Measurements from ENCODE around the gene CAPN5. TPM values are rescaled to one million over a fixed set of nuclear protein-coding genes. Genes with fewer than 3 reads are reported as not detected.

Gene CAPN5
- polyA plus RNA-seq, 4 donors, result 43.8 to 61.1 (median 54.7) TPM

DNA sequence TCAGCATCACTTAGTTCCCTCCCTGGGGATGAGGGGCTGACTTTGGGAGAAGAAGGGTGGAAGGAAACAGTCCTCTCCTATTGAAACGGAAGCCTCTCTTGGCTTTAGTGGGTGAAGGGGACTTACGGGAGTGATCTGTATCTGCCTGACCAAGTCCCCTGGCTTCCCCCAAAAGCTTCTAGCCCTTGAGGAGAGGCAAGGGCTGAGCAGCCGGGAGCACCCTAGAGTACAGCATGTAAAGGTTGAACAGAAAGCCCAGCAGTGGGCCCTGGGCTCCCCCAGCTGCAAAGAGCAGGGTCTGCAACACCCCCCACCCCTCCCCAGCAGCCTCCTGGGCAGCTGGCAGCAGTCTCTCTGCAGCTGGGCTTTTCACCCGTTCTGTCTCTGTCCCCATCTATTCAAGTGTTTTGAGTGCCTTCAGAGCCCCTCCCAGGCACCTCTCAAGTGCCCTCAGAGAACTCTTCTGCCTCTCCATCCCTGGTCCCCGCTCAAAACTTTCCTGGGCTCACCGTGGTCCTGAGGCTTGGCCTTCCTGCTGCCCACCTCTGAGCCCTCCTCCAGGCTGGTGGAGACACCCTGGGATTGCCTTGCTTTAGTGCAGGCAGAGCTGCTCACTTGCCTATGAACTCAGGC is 2.7 kb downstream of the CAPN5 start:
- Histone ChIP-seq H3K27ac (ENCODE audit: low read depth in 1 of 3, low read length in 2 of 3) (peak overlapping the region in 1 of 3 donors; percentile 13), H3K4me1 (ENCODE audit: control insufficient read depth in 3 of 3, insufficient read depth in 2 of 3, low read depth in 1 of 3, low read length in 2 of 3) (peaks cover 20 to 73% (median 27%) of the 10 kb centered on the region in 3 donors)

DNA sequence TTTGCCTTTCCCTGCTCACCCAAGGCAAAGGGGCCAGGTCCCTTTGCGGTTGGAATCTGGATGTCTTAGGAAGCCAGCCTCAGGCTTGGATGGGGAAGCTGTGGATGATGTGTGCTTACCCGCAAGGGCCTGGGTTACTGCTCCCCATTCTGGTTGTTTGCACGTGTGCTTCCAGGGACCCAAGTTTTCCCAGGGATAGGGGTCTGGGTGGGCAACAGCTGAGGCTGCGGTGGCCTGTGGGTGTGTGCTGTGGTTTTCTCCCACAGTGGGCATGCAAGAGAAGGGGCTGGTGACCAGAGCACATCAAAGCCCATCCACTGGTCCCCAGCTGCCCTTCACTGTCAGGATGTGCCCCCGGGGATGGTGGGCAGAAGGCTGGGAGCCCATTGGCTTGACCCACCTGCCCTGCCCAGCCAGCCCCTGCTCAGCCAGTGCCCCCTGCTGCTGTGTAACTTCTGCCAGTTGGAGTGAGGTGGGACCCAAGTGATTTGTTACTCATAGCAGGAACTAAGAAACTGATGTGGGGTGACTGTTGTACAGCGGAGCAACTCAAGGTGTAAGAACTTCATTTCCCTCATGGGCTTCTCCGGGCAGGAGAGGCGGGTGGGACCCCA is 3.3 kb downstream of the CAPN5 start:
- no peaks in the 10 kb centered on the region for H3K9me3 ChIP-seq (ENCODE audit: control insufficient read depth in 2 of 2, insufficient read depth in 1 of 2, low read depth in 1 of 2, low read length in 1 of 2)
- FAIRE-seq (no peak), DNase-seq (no peak)
- H3K4me3 ChIP-seq (ENCODE audit: low read depth in 1 of 3, low read length in 3 of 3), result peak overlapping the region in 1 of 3 donors; percentile 31
- peak overlapping the region in 1 of 3 donors; percentile 59 for H3K27ac ChIP-seq (ENCODE audit: low read depth in 1 of 3, low read length in 2 of 3)
- WGBS, 3 donors, result 72 to 85% (median 85%) methylated on average over 8 of the region's 8 CpGs
- H3K4me1 ChIP-seq (ENCODE audit: control insufficient read depth in 3 of 3, insufficient read depth in 2 of 3, low read depth in 1 of 3, low read length in 2 of 3), result peaks cover 22 to 73% (median 33%) of the 10 kb centered on the region in 3 donors
- H3K36me3 ChIP-seq (ENCODE audit: control insufficient read depth in 3 of 3, insufficient read depth in 2 of 3, low read depth in 1 of 3, low read length in 3 of 3), result peaks cover 0 to 43% (median 0%) of the 10 kb centered on the region in 3 donors
- no peaks in the 10 kb centered on the region for H3K27me3 ChIP-seq (ENCODE audit: control insufficient read depth in 3 of 3, insufficient read depth in 3 of 3, low read length in 3 of 3)

More for the DNA sequence above, 2.7 kb downstream of the CAPN5 start:
- peak overlapping the region in 1 of 3 donors; percentile 31 for H3K4me3 ChIP-seq (ENCODE audit: low read depth in 1 of 3, low read length in 3 of 3)
- H3K9me3 ChIP-seq (ENCODE audit: control insufficient read depth in 2 of 2, insufficient read depth in 1 of 2, low read depth in 1 of 2, low read length in 1 of 2), result no peaks in the 10 kb centered on the region
- DNase-seq (no peak), FAIRE-seq (no peak)
- peaks cover 0 to 37% (median 0%) of the 10 kb centered on the region in 3 donors for H3K36me3 ChIP-seq (ENCODE audit: control insufficient read depth in 3 of 3, insufficient read depth in 2 of 3, low read depth in 1 of 3, low read length in 3 of 3)
- H3K27me3 ChIP-seq (ENCODE audit: control insufficient read depth in 3 of 3, insufficient read depth in 3 of 3, low read length in 3 of 3), result no peaks in the 10 kb centered on the region
- 50 to 69% (median 60%) methylated on average over 6 of the region's 6 CpGs for WGBS, 3 donors

DNA sequence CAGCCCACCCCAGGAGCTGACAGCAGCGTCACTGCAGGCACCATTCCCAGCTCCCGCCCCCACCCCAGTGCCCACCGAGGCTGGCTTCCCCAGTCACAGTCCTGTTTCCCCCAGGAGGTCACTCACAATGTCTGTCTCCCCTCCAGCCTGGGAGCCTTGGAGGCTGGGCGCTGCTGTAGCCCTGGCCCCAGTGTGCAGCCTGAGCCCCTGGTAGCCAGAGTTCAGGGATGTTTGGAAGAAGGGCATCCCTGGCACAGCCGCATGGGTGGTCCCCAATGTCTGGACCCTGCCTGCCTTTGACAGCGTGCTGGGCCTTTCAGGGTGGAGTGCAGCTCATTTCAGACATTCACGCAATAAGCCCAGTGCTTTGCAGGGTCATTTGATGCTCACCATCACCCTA is 4.3 kb downstream of the CAPN5 start:
- peak overlapping the region in 1 of 3 donors; percentile 92 for H3K27ac ChIP-seq (ENCODE audit: low read depth in 1 of 3, low read length in 2 of 3)
- no peak overlapping the region for H3K4me3 ChIP-seq (ENCODE audit: low read depth in 1 of 3, low read length in 3 of 3)
- peaks cover 0 to 46% (median 0%) of the 10 kb centered on the region in 3 donors for H3K36me3 ChIP-seq (ENCODE audit: control insufficient read depth in 3 of 3, insufficient read depth in 2 of 3, low read depth in 1 of 3, low read length in 3 of 3)
- no peaks in the 10 kb centered on the region for H3K9me3 ChIP-seq (ENCODE audit: control insufficient read depth in 2 of 2, insufficient read depth in 1 of 2, low read depth in 1 of 2, low read length in 1 of 2)
- no peaks in the 10 kb centered on the region for H3K27me3 ChIP-seq (ENCODE audit: control insufficient read depth in 3 of 3, insufficient read depth in 3 of 3, low read length in 3 of 3)
- WGBS, 3 donors, result 75 to 82% (median 81%) methylated on average over 7 of the region's 7 CpGs
- FAIRE-seq (no peak), DNase-seq (no peak)
- H3K4me1 ChIP-seq (ENCODE audit: control insufficient read depth in 3 of 3, insufficient read depth in 2 of 3, low read depth in 1 of 3, low read length in 2 of 3), result peaks cover 17 to 69% (median 32%) of the 10 kb centered on the region in 3 donors

DNA sequence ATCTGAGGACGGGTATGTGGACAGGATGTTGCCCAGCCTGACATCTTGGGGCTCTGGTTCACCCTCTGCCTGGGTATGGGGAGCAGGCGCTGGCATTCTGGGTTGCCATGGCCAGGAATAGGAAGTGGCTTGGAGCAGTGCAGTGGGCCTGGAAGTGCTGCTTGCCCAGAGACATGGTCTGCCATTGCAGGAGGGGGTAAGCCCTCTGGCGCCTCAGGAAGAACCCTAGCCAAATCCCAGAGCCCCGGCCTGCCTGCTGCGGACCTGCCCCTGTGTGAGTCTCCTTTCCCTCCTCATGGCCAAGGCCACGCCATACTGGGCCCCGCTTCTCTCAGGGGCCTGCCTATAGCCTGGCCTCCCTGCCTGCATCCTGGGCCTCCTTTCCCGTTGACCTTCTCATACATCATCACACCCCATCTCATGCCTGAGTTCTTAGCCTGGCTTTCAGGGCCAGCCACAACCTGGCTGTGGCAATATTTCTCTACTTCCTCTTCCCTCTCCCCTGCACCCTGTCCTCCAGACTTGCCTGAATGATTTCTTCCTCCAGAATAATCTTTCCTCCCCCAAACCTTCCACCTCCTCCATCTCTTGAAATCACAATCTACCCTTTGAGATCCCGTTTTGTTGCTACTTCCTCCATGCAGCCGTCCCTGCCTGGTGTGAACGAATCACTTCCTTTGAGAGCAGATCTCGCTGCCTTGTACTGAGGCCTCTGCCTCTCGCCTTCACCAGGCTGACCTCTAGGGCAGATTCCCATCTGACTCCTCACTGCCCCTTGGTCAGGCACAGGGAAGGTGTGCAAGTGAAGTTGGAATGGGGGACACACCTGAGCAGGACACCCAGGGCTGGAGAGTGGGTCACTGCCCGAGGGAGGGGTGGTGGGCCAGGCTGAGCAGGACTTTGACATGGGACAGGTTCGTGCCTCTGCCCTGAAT is 5.2 kb downstream of the CAPN5 start:
- DNase-seq, result peak; percentile 38 to 57

DNA sequence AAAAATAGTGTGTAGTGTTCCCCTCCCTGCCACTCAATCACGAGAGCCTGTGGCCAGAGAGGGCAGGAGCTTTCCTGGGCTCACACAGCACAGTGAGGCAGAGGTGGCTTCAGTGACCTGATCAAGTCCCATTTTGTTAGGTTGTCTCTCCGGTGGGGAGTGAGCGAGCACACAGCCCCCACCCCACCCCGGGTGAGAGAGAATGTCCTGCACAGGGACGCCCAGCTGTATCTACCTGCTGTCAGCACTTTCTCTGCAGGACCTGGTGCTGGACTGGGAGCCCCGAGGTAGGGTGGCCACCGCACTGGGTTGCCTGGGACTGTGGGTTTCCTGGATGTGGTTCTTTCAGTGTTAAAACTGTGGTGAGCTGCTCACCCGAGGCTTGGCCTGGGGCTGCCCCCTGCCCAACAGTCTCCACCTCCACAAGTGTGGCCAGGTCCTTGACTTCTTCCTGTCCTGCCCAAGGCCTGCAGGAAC is 6.1 kb downstream of the CAPN5 start:
- H3K4me1 ChIP-seq (ENCODE audit: control insufficient read depth in 3 of 3, insufficient read depth in 2 of 3, low read depth in 1 of 3, low read length in 2 of 3), result peaks cover 20 to 67% (median 32%) of the 10 kb centered on the region in 3 donors
- FAIRE-seq (no peak), DNase-seq (no peak)
- H3K9me3 ChIP-seq (ENCODE audit: control insufficient read depth in 2 of 2, insufficient read depth in 1 of 2, low read depth in 1 of 2, low read length in 1 of 2), result no peaks in the 10 kb centered on the region
- H3K27me3 ChIP-seq (ENCODE audit: control insufficient read depth in 3 of 3, insufficient read depth in 3 of 3, low read length in 3 of 3), result no peaks in the 10 kb centered on the region
- peaks cover 0 to 46% (median 0%) of the 10 kb centered on the region in 3 donors for H3K36me3 ChIP-seq (ENCODE audit: control insufficient read depth in 3 of 3, insufficient read depth in 2 of 3, low read depth in 1 of 3, low read length in 3 of 3)
- peak overlapping the region in 1 of 3 donors; percentile 4 for H3K4me3 ChIP-seq (ENCODE audit: low read depth in 1 of 3, low read length in 3 of 3)
- 29 to 41% (median 40%) methylated on average over 8 of the region's 8 CpGs for WGBS, 3 donors
- peak overlapping the region; percentile 81 to 92 (median 92) for H3K27ac ChIP-seq (ENCODE audit: low read depth in 1 of 3, low read length in 2 of 3)

More for the DNA sequence above, 5.2 kb downstream of the CAPN5 start:
- Histone ChIP-seq H3K27ac (ENCODE audit: low read depth in 1 of 3, low read length in 2 of 3) (peak overlapping the region; percentile 81 to 92 (median 92)), H3K27me3 (ENCODE audit: control insufficient read depth in 3 of 3, insufficient read depth in 3 of 3, low read length in 3 of 3) (no peaks in the 10 kb centered on the region), H3K4me3 (ENCODE audit: low read depth in 1 of 3, low read length in 3 of 3) (no peak overlapping the region), H3K9me3 (ENCODE audit: control insufficient read depth in 2 of 2, insufficient read depth in 1 of 2, low read depth in 1 of 2, low read length in 1 of 2) (no peaks in the 10 kb centered on the region), H3K4me1 (ENCODE audit: control insufficient read depth in 3 of 3, insufficient read depth in 2 of 3, low read depth in 1 of 3, low read length in 2 of 3) (peaks cover 20 to 71% (median 32%) of the 10 kb centered on the region in 3 donors), H3K36me3 (ENCODE audit: control insufficient read depth in 3 of 3, insufficient read depth in 2 of 3, low read depth in 1 of 3, low read length in 3 of 3) (peaks cover 0 to 46% (median 0%) of the 10 kb centered on the region in 3 donors)
- FAIRE-seq, result no peak
- WGBS, 3 donors, result 42 to 60% (median 58%) methylated on average over 14 to 15 of the region's 15 CpGs

DNA sequence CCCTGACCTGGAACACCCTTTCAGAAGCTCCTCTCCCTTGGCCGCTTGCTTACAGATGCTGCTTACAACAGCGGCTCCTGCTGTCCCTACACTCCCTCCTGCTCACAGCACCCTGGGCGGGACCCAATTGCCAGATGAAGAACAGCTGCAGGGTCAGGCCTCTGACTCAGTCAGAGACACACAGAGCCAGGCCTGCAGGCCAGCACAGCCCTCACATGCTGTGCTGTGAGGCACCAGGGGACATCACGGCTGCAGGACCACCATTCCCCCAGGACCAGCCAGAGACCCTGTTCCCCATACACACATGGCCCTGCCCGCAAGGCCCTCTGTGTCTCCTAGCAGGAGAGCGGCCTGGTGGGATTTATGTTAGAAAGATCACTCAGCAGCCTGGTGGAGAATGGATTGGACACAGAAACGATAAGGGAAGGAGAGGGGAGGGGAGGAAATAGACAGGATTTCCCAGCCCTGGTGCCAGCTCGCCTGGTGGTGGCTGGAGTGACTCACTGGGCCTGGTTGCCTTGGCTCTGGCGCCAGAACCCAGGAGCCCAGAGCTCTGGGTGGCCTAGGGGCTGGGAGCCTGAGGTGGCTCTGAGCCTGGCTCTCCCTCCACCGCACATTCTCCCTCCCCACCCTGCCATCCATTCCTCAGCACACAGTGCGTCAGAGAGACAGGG is 6.7 kb downstream of the CAPN5 start:
- H3K9me3 ChIP-seq (ENCODE audit: control insufficient read depth in 2 of 2, insufficient read depth in 1 of 2, low read depth in 1 of 2, low read length in 1 of 2), result no peaks in the 10 kb centered on the region
- H3K4me3 ChIP-seq (ENCODE audit: low read depth in 1 of 3, low read length in 3 of 3), result no peak overlapping the region
- FAIRE-seq (no peak), DNase-seq (peak; percentile 79 to 91)
- peaks cover 20 to 62% (median 32%) of the 10 kb centered on the region in 3 donors for H3K4me1 ChIP-seq (ENCODE audit: control insufficient read depth in 3 of 3, insufficient read depth in 2 of 3, low read depth in 1 of 3, low read length in 2 of 3)
- peaks cover 0 to 46% (median 0%) of the 10 kb centered on the region in 3 donors for H3K36me3 ChIP-seq (ENCODE audit: control insufficient read depth in 3 of 3, insufficient read depth in 2 of 3, low read depth in 1 of 3, low read length in 3 of 3)
- no peaks in the 10 kb centered on the region for H3K27me3 ChIP-seq (ENCODE audit: control insufficient read depth in 3 of 3, insufficient read depth in 3 of 3, low read length in 3 of 3)
- 19 to 39% (median 35%) methylated on average over 11 of the region's 11 CpGs for WGBS, 3 donors
- H3K27ac ChIP-seq (ENCODE audit: low read depth in 1 of 3, low read length in 2 of 3), result peak overlapping the region; percentile 81 to 92 (median 92)

DNA sequence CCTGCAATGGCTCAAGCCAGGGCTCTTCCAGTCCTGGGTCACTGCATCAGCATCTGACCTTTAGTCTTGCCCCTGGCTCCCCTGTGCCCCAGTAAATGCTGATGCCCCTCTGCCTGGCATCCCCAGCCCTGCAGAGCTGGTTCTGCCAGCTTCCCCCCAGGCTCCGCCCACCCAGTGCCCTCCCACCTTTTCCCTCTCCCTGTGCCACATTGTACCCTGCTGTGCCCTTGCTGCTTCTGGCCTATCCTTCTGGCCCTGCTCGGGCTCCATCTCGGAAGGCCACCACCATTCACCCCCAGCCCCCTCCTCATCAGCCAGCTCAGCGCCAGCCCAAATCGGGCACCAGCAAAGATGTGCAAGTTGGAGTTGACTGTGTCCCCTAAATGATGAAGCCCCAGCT is 7.4 kb downstream of the CAPN5 start:
- peak in 1 of 2 donors; percentile 57 for DNase-seq

More for the DNA sequence above, 7.4 kb downstream of the CAPN5 start:
- Histone ChIP-seq H3K9me3 (ENCODE audit: control insufficient read depth in 2 of 2, insufficient read depth in 1 of 2, low read depth in 1 of 2, low read length in 1 of 2) (no peaks in the 10 kb centered on the region), H3K27me3 (ENCODE audit: control insufficient read depth in 3 of 3, insufficient read depth in 3 of 3, low read length in 3 of 3) (no peaks in the 10 kb centered on the region), H3K4me1 (ENCODE audit: control insufficient read depth in 3 of 3, insufficient read depth in 2 of 3, low read depth in 1 of 3, low read length in 2 of 3) (peaks cover 20 to 57% (median 32%) of the 10 kb centered on the region in 3 donors), H3K4me3 (ENCODE audit: low read depth in 1 of 3, low read length in 3 of 3) (no peak overlapping the region), H3K36me3 (ENCODE audit: control insufficient read depth in 3 of 3, insufficient read depth in 2 of 3, low read depth in 1 of 3, low read length in 3 of 3) (peaks cover 0 to 45% (median 0%) of the 10 kb centered on the region in 3 donors), H3K27ac (ENCODE audit: low read depth in 1 of 3, low read length in 2 of 3) (peak overlapping the region; percentile 81 to 92 (median 92))
- no peak for FAIRE-seq
- 15 to 63% (median 28%) methylated on average over 5 of the region's 5 CpGs for WGBS, 3 donors
